Central memory CD4-positive, alpha-beta T cell (primary cell): ENCODE data around the gene PMPCA.

Experiments used
- DNase-seq: peaks from one replicate; pipeline ENCODE4 v3.0.0; 2022

PMPCA gene

GRCh38 chr9:136460772-136461325 lies 50.4 kb downstream of the PMPCA start:
- no peak for DNase-seq

GRCh38 chr9:136462664-136463063 lies 52.2 kb downstream of the PMPCA start:
- no peak for DNase-seq

DNA sequence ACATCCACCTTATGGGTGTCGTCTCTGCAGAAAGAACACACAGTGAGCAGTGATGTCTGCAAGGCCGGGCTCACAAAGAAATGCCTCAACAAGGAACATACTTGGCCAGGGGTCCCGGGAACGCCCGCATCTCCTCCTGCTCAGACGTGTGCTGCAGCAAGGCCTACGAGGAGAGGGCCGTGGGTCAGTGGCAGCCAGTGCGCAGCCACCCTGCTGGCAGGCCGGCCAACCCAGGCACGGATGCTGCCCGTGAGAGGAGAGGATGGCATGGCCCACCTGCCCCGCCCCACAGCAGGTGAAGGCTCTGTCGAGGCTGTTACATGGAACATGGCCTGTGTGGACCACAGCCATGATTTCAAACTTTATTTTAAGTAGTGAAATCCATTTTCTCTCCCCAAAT lies 53.1 kb downstream of the PMPCA start:
- DNase-seq, result no peak

DNA sequence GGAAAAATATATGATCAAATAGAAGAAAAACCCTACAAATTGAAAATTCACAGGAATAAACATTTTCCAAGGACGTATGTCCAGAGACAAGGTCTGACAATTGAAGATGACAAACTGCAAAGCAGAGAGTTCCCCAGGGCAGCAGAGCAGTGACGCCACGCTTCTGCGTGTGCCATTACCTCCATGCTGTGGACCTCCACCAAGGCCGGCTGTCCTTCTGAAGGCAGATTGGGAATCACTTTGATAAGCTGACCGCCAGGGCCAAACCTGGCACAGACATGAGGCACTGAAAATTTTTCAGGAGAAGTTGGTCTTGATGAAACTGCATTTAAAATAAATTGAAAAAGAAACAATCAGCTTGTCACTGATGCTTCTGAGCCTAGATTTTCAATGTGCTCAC lies 53.8 kb downstream of the PMPCA start:
- DNase-seq, result no peak

- DNase-seq, result no peak
Observed at GRCh38 chr9:136465500-136466154, 55.2 kb downstream of the PMPCA start.

DNA sequence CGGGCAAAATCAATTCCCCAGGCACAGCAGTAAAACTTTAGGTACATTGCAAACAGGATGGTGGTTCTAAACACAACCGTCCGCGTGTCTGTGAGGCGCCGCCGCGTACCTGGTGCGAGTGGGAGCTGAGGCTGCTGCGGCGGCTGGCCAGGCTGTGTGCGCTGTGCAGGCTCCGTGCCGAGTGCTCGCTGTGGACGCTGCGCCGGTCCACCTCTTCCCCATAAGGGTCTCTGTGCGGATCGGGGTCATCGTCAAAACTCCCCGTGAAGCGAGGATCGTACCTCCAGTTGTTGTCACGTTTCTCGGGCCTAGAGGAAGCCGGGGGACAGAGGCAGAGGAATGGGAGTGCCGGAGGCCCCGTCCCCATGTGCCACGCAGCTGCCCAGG lies 55.7 kb downstream of the PMPCA start:
- DNase-seq, result no peak

- no peak for DNase-seq
Observed at GRCh38 chr9:136467766-136468165, 57.3 kb downstream of the PMPCA start.

DNA sequence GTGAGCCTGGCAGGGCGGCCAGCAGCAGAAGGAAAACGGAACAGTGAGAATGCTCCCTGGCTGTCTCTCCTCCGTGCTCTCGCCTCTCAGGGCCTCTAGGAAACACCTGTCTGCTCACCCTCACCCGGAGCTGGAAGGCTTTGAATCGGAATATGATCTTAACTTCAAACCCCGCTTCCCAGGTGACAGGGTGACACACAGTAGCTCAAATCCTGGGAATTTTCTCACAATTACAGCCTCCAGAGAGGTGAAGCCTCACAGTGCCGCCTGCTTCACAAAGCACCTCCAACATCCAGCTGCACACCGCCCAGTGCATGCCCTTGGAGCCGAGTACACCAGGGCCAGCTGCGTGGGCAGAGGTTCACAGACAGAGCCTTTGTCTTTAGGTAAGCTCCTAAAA lies 59.9 kb downstream of the PMPCA start:
- no peak for DNase-seq

- no peak for DNase-seq
Observed at GRCh38 chr9:136470792-136471469, 60.5 kb downstream of the PMPCA start.

GRCh38 chr9:136471802-136472487 lies 61.5 kb downstream of the PMPCA start:
- DNase-seq, result no peak

GRCh38 chr9:136472640-136473353 lies 62.3 kb downstream of the PMPCA start:
- DNase-seq, result no peak

- DNase-seq, result no peak
Observed at GRCh38 chr9:136473354-136473721, 62.9 kb downstream of the PMPCA start.
